Stimulated activated CD4-positive, alpha-beta T cell treated with anti-CD3 and anti-CD28 coated beads, Interleukin-1b, Interleukin-23, amount 100 ng/mL, for 1 hour (primary cell): ENCODE results near the gene PDCD1.
"Not testable (repeated sequence)": the region's sequence is repeated elsewhere in the genome, so short reads cannot be mapped to it uniquely, and the experiment has no call there.

Experiments used
- DNase-seq, 2 donors: peaks; one replicate each; pipeline ENCODE4 v3.0.0-alpha.2; 2020; ENCODE audit warnings: low read depth in 2 of 2

The PDCD1 gene

GRCh38 chr2:241800198-241800903 is 58.3 kb downstream of the PDCD1 start:
- DNase-seq = not testable (repeated sequence)
